Right lobe of liver (tissue), 4 donors: ENCODE results near the gene SLC35B2.

Experiments used
- CTCF ChIP-seq, 4 donors: fragments of 200-600 bp in 3 of 4; fragments of 450-650 bp in 1 of 4; IDR thresholded peaks; one replicate each; pipeline versions ENCODE4 v1.5.1 to v1.8.0; 2016 to 2022; ENCODE audit warnings: antibody characterized with exemption in 4 of 4, mild to moderate bottlenecking in 2 of 4
- POLR2A ChIP-seq: fragments of 450-650 bp; IDR thresholded peaks from one replicate; pipeline ENCODE4 v1.6.1; 2017; ENCODE audit warnings: antibody characterized with exemption, mild to moderate bottlenecking
- donor health status: DM: no; HTN: no; CAD: no.
- donor health status: DM: no; HTN: no; CAD: no.
- donor health status: DM: no; HTN: yes; CAD: no.

GRCh38 chr6:44272999-44273566 lies 15.8 kb upstream of the SLC35B2 start:
- TF ChIP-seq CTCF (IDR thresholded peaks at IDR 0.05) (no peak), POLR2A (no peak)
